ENCODE data around the gene CEP20.

Gene CEP20

GRCh38 chr16:15897834-15898254 is 9.4 kb upstream of the CEP20 start:
- Histone ChIP-seq H3K4me3 (IDR thresholded peaks at IDR 0.05; ENCODE audit: insufficient read depth, low read depth, low read length) (no peak overlapping the region), H3K27me3 (ENCODE audit: insufficient read depth, low read depth) (no peaks in the 10 kb centered on the region), H3K79me2 (ENCODE audit: insufficient read depth, low read depth) (no peaks in the 10 kb centered on the region), H2AFZ (ENCODE audit: low read depth) (peak overlapping the region; percentile 53), H3K36me3 (ENCODE audit: insufficient read depth) (no peaks in the 10 kb centered on the region), H4K20me1 (ENCODE audit: insufficient read depth) (no peaks in the 10 kb centered on the region), H3K9ac (peak overlapping the region; percentile 56; the same call in 1 of the 2 replicates), H3K27ac (peak overlapping the region; percentile 89), H3K4me2 (peak overlapping the region; percentile 76), H3K4me1 (ENCODE audit: low read depth, poor library complexity, severe bottlenecking) (peaks cover 63% of the 10 kb centered on the region)
- TF ChIP-seq, protein P1, sequence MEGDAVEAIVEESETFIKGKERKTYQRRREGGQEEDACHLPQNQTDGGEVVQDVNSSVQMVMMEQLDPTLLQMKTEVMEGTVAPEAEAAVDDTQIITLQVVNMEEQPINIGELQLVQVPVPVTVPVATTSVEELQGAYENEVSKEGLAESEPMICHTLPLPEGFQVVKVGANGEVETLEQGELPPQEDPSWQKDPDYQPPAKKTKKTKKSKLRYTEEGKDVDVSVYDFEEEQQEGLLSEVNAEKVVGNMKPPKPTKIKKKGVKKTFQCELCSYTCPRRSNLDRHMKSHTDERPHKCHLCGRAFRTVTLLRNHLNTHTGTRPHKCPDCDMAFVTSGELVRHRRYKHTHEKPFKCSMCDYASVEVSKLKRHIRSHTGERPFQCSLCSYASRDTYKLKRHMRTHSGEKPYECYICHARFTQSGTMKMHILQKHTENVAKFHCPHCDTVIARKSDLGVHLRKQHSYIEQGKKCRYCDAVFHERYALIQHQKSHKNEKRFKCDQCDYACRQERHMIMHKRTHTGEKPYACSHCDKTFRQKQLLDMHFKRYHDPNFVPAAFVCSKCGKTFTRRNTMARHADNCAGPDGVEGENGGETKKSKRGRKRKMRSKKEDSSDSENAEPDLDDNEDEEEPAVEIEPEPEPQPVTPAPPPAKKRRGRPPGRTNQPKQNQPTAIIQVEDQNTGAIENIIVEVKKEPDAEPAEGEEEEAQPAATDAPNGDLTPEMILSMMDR (conservative IDR thresholded peaks at IDR 0.05; ENCODE audit: low read depth, low read length): no peak

DNA sequence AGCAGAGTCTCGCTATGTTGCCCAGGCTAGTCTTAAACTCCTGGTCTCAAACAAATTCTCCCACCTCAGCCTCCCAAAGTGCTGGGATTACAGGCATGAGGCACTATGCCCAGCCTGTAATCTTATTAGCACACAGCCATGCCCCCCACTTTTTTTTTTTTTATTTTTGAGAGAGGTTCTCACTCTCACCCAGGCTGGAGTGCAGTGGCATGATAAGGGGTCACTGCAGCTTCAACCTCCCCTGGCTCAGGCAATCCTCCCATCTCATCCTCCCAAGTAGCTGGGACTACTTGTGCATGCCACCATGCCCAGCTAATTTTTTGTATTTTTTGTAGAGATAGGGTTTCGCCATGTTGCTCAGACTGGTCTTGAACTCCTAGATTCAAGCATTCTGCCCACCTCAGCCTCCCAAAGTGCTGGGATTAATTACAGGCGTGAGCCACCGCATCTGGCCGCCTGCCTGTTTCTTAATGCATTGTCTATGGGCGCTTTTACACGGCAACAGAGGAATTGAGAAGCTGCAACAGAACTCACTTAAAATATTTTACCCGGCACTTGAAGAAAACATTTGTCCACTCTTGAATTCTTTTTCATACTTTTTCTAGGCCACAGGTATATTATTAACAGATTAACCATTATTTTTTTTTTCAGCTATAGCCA is 8.8 kb upstream of the CEP20 start:
- H3K27me3 ChIP-seq (ENCODE audit: insufficient read depth, low read depth): no peaks in the 10 kb centered on the region
- H3K4me3 ChIP-seq (IDR thresholded peaks at IDR 0.05; ENCODE audit: insufficient read depth, low read depth, low read length): no peak overlapping the region
- TF ChIP-seq, protein P1 (conservative IDR thresholded peaks at IDR 0.05; ENCODE audit: low read depth, low read length): no peak
- peak overlapping the region; percentile 56 for H3K9ac ChIP-seq
- H3K79me2 ChIP-seq (ENCODE audit: insufficient read depth, low read depth): no peaks in the 10 kb centered on the region
- peak overlapping the region; percentile 89 for H3K27ac ChIP-seq
- no peaks in the 10 kb centered on the region for H4K20me1 ChIP-seq (ENCODE audit: insufficient read depth)
- H3K36me3 ChIP-seq (ENCODE audit: insufficient read depth): no peaks in the 10 kb centered on the region
- peaks cover 63% of the 10 kb centered on the region for H3K4me1 ChIP-seq (ENCODE audit: low read depth, poor library complexity, severe bottlenecking)
- H3K4me2 ChIP-seq: peak overlapping the region; percentile 76
- H2AFZ ChIP-seq (ENCODE audit: low read depth): peak overlapping the region; percentile 53

DNA sequence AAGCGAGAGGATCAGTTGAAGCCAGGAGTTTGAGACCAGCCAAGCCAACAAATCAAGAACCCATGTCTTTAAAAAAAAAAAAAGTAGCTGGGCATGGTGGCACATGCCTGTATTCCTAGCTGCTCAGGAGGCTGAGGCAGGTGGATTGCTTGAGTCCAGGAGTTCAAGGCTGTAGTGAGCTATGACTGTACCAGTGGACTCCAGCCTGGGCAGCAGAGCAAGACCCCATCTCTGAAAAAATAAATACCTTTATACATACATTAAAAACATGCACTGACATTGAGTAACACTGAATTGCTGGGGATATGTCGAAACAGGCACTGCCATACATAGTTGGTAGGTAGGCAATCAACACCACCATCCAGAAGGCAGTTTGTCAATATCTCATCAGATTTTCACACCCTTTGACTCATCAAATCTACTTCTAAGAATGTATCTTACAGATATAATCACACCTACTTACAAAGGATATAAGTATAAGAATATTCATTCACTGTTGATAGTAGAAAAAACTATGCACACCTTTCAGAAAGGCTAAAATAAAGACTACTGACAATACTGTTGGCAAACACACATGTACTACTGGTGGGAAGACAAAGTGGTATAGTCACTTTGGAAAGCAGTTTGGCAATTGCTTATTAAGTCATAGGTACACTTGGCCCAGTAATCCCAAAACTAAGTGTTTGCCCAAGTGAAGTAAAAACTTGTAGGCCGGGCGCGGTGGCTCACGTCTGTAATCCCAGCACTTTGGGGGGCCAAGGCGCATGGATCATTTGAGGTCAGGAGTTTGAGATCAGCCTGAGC is 6.4 kb upstream of the CEP20 start:
- H3K27ac ChIP-seq: no peak overlapping the region
- no peaks in the 10 kb centered on the region for H3K27me3 ChIP-seq (ENCODE audit: insufficient read depth, low read depth)
- no peaks in the 10 kb centered on the region for H3K79me2 ChIP-seq (ENCODE audit: insufficient read depth, low read depth)
- H3K36me3 ChIP-seq (ENCODE audit: insufficient read depth): no peaks in the 10 kb centered on the region
- TF ChIP-seq, protein P1 (conservative IDR thresholded peaks at IDR 0.05; ENCODE audit: low read depth, low read length): no peak
- no peak overlapping the region for H3K9ac ChIP-seq
- no peak overlapping the region for H3K4me2 ChIP-seq
- peaks cover 53% of the 10 kb centered on the region for H3K4me1 ChIP-seq (ENCODE audit: low read depth, poor library complexity, severe bottlenecking)
- H2AFZ ChIP-seq (ENCODE audit: low read depth): no peak overlapping the region
- H3K4me3 ChIP-seq (IDR thresholded peaks at IDR 0.05; ENCODE audit: insufficient read depth, low read depth, low read length): no peak overlapping the region
- no peaks in the 10 kb centered on the region for H4K20me1 ChIP-seq (ENCODE audit: insufficient read depth)

GRCh38 chr16:15891508-15891907 is 3.1 kb upstream of the CEP20 start:
- Histone ChIP-seq H3K4me1 (ENCODE audit: low read depth, poor library complexity, severe bottlenecking) (peaks cover 42% of the 10 kb centered on the region), H3K79me2 (ENCODE audit: insufficient read depth, low read depth) (peaks cover 18% of the 10 kb centered on the region), H3K36me3 (ENCODE audit: insufficient read depth) (no peaks in the 10 kb centered on the region), H3K9ac (no peak overlapping the region), H3K27ac (no peak overlapping the region), H3K4me3 (IDR thresholded peaks at IDR 0.05; ENCODE audit: insufficient read depth, low read depth, low read length) (no peak overlapping the region), H2AFZ (ENCODE audit: low read depth) (no peak overlapping the region), H3K27me3 (ENCODE audit: insufficient read depth, low read depth) (no peaks in the 10 kb centered on the region), H4K20me1 (ENCODE audit: insufficient read depth) (no peaks in the 10 kb centered on the region), H3K4me2 (no peak overlapping the region)
- TF ChIP-seq, protein P1 (conservative IDR thresholded peaks at IDR 0.05; ENCODE audit: low read depth, low read length): no peak
